Gastroesophageal sphincter (tissue), 4 donors: ENCODE results near the gene FAM76B. TPM values are rescaled to one million over a fixed set of nuclear protein-coding genes. Genes with fewer than 3 reads are reported as not detected.

Source experiments
- ATAC-seq: fragments of 150-250 bp; one replicate; pipeline ENCODE4 v1.9.1; 2016; ENCODE audit warnings: mild to moderate bottlenecking, moderate library complexity
- H3K27ac ChIP-seq, 4 donors: fragments of 200-600 bp; sonication (generic) in 3 of 4; 1 replicate in 3 of 4; 2 replicates in 1 of 4; pipeline ENCODE4 v1.5.1; 2016 to 2019
- H3K27me3 ChIP-seq: fragments of 200-600 bp; sonication (generic); one replicate; pipeline ENCODE4 v1.5.1; 2019
- H3K36me3 ChIP-seq, 2 donors: fragments of 200-600 bp; sonication (generic); one replicate each; pipeline ENCODE4 v1.5.1; 2019; ENCODE audit warnings: control low read depth in 1 of 2
- H3K4me1 ChIP-seq, 3 donors: fragments of 200-600 bp; sonication (generic); 1 replicate in 2 of 3; 2 replicates in 1 of 3; pipeline ENCODE4 v1.5.1; 2016 to 2019; ENCODE audit warnings: control low read depth in 2 of 3
- H3K4me3 ChIP-seq, 2 donors: fragments of 200-600 bp; sonication (generic); one replicate each; pipeline ENCODE4 v1.5.1; 2019; ENCODE audit warnings: mild to moderate bottlenecking in 1 of 2, moderate library complexity in 1 of 2
- H3K9me3 ChIP-seq, 3 donors: fragments of 200-600 bp; sonication (generic); one replicate each; pipeline ENCODE4 v1.5.1; 2017 to 2019; ENCODE audit warnings: control low read depth in 2 of 3
- EP300 ChIP-seq: sonication (generic); formaldehyde crosslinking; IDR thresholded peaks from one replicate; pipeline ENCODE4 v1.6.1; 2017; ENCODE audit warnings: antibody characterized with exemption, mild to moderate bottlenecking
- POLR2A ChIP-seq, 2 donors: fragments of 450-650 bp; IDR thresholded peaks; one replicate each; pipeline ENCODE4 v1.6.1; 2017; ENCODE audit warnings: antibody characterized with exemption in 2 of 2, mild to moderate bottlenecking in 2 of 2, moderate library complexity in 1 of 2
- POLR2AphosphoS5 ChIP-seq: sonication (generic); formaldehyde crosslinking; IDR thresholded peaks from one replicate; pipeline ENCODE4 v1.6.1; 2017; ENCODE audit warnings: antibody characterized with exemption
- WGBS, 2 donors: methylation state at CpG; one replicate each; pipeline ENCODE4 v1.1.5; 2018; ENCODE audit warnings: low coverage in 1 of 2; 5-methylcytosine and 5-hydroxymethylcytosine counted together
- total RNA-seq, 4 donors: library from RNA; depleted of rRNA; stranded (reverse); fragments of >200 nt; gene quantifications; one replicate each; pipeline ENCODE4 v1.1.0, GENCODE V29; 2016
- TF ChIP-seq, protein P1 (sequence below), 4 experiments: fragments of 200-600 bp in 2 of 4; fragments of 450-650 bp in 2 of 4; sonication (generic) in 1 of 4; IDR thresholded peaks; one replicate each; pipeline ENCODE4 v1.5.1; 2017 to 2019; ENCODE audit warnings: antibody characterized with exemption in 4 of 4, mild to moderate bottlenecking in 2 of 4, moderate library complexity in 2 of 4

FAM76B gene
- total RNA-seq, 4 donors from 2014 or later, result 21.0 to 41.7 (median 33.9) TPM

DNA sequence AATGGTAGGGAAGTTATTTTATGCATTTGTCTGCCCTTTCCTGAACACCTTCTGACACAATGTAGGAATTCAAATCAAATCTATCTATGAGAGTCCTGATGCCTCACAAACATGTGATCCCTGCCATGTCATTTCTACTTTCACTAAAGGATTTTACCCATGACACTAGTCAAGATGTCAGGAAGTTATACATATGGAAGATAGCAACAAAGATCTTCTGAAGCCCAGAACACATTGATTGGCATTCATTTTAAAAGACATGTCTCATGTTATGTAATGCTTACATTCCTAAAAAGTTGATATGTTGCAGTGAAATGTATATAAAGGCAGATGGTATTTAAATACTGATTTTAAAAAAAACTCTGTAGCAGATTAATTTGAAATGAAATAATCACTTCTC lies 61.5 kb downstream of the FAM76B start:
- H3K4me1 ChIP-seq, result peaks cover 0 to 11% (median 0%) of the 10 kb centered on the region in 3 donors
- TF ChIP-seq POLR2AphosphoS5 (no peak), EP300 (no peak), POLR2A (IDR thresholded peaks at IDR 0.05) (no peak)
- TF ChIP-seq, protein P1, sequence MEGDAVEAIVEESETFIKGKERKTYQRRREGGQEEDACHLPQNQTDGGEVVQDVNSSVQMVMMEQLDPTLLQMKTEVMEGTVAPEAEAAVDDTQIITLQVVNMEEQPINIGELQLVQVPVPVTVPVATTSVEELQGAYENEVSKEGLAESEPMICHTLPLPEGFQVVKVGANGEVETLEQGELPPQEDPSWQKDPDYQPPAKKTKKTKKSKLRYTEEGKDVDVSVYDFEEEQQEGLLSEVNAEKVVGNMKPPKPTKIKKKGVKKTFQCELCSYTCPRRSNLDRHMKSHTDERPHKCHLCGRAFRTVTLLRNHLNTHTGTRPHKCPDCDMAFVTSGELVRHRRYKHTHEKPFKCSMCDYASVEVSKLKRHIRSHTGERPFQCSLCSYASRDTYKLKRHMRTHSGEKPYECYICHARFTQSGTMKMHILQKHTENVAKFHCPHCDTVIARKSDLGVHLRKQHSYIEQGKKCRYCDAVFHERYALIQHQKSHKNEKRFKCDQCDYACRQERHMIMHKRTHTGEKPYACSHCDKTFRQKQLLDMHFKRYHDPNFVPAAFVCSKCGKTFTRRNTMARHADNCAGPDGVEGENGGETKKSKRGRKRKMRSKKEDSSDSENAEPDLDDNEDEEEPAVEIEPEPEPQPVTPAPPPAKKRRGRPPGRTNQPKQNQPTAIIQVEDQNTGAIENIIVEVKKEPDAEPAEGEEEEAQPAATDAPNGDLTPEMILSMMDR (IDR thresholded peaks at IDR 0.05), result no peak
- no peak for ATAC-seq
- H3K27ac ChIP-seq, result no peak overlapping the region
- no peaks in the 10 kb centered on the region for H3K27me3 ChIP-seq
- H3K4me3 ChIP-seq, result no peak overlapping the region
- no peaks in the 10 kb centered on the region for H3K36me3 ChIP-seq
- no peaks in the 10 kb centered on the region for H3K9me3 ChIP-seq

DNA sequence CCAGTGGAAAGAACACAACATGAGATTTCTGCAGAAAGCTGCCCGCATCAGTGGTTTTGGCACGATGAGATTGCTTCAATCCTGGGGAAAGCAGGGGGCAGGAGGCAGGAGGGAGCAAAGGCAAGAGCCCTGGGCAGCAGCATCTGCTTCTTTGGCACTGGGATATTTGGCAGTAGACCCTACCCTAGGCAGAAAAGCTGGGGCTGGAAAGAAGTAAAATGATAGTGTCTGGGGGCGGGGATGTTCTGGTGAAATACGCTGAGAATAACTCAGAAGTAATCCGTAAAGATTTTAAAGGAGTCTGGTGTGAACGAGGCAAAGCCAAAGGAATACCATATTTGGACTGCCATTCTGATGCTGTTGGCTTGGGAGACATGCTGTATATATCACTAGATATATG lies 62.0 kb downstream of the FAM76B start:
- no peaks in the 10 kb centered on the region for H3K9me3 ChIP-seq
- H3K27me3 ChIP-seq, result no peaks in the 10 kb centered on the region
- no peaks in the 10 kb centered on the region for H3K36me3 ChIP-seq
- no peak for ATAC-seq
- peaks cover 0 to 11% (median 0%) of the 10 kb centered on the region in 3 donors for H3K4me1 ChIP-seq
- peak overlapping the region in 2 of 4 donors; percentile 11 to 41 for H3K27ac ChIP-seq
- no peak overlapping the region for H3K4me3 ChIP-seq
- 44 to 49% methylated on average over 6 of the region's 6 CpGs for WGBS, 2 donors
- no peak for TF ChIP-seq POLR2AphosphoS5
- TF ChIP-seq, protein P1 (IDR thresholded peaks at IDR 0.05), result no peak
- TF ChIP-seq EP300, result no peak

- H3K27ac ChIP-seq, result peak overlapping the region in 1 of 4 donors; percentile 41
- TF ChIP-seq EP300, result no peak
- TF ChIP-seq, protein P1 (IDR thresholded peaks at IDR 0.05), result no peak
- no peak for TF ChIP-seq POLR2A (IDR thresholded peaks at IDR 0.05)
- no peak for TF ChIP-seq POLR2AphosphoS5
- no peak for ATAC-seq
- no peaks in the 10 kb centered on the region for H3K9me3 ChIP-seq
- peaks cover 0 to 11% (median 0%) of the 10 kb centered on the region in 3 donors for H3K4me1 ChIP-seq
- H3K36me3 ChIP-seq, result no peaks in the 10 kb centered on the region
- H3K27me3 ChIP-seq, result no peaks in the 10 kb centered on the region
- 58 to 69% methylated on average over 2 of the region's 2 CpGs for WGBS, 2 donors
- no peak overlapping the region for H3K4me3 ChIP-seq
Measured at GRCh38 chr11:95727111-95727510, 62.5 kb downstream of the FAM76B start.

GRCh38 chr11:95725196-95725595 lies 64.4 kb downstream of the FAM76B start:
- Histone ChIP-seq H3K4me1 (peaks cover 0 to 11% (median 0%) of the 10 kb centered on the region in 3 donors), H3K4me3 (no peak overlapping the region), H3K9me3 (no peaks in the 10 kb centered on the region), H3K36me3 (no peaks in the 10 kb centered on the region), H3K27ac (no peak overlapping the region), H3K27me3 (no peaks in the 10 kb centered on the region)
- WGBS, 2 donors, result 47 to 70% methylated on average over 1 of the region's 1 CpG
- TF ChIP-seq EP300 (no peak), POLR2A (IDR thresholded peaks at IDR 0.05) (no peak), POLR2AphosphoS5 (no peak)
- TF ChIP-seq, protein P1 (IDR thresholded peaks at IDR 0.05), result no peak
- no peak for ATAC-seq

DNA sequence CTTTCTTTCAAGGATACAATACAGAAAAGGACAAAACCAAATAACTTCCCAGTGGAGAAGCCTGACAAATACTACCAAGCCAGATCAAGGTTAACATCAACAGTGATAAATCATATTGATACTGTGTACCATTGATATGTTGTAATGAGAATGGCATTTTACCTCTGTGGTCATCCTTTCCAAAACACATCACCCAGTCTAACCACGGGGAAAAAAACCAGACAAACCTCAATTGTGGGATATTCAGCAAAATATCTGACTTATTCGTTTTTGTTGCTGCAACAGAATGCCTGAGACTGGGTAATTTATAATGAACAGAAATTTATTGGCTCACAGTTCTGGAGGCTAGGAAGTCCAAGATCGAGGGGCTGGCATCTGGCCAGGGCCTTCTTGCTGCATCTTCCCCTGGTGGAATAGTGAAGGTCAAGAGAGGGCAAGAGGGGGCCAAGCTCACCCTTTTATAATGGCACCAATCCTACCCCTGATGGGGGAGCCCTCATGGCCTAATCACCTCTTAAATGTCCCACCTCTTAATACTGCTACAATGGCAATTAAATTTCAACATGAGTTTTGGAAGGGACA lies 66.1 kb downstream of the FAM76B start:
- ATAC-seq, result no peak
- peaks cover 0 to 11% (median 0%) of the 10 kb centered on the region in 3 donors for H3K4me1 ChIP-seq
- WGBS, 2 donors, result 31 to 49% methylated on average over 2 to 3 of the region's 3 CpGs
- TF ChIP-seq, protein P1 (IDR thresholded peaks at IDR 0.05), result no peak
- TF ChIP-seq EP300 (no peak), POLR2A (IDR thresholded peaks at IDR 0.05) (no peak), POLR2AphosphoS5 (no peak)
- H3K36me3 ChIP-seq, result no peaks in the 10 kb centered on the region
- H3K9me3 ChIP-seq, result no peaks in the 10 kb centered on the region
- no peak overlapping the region for H3K4me3 ChIP-seq
- H3K27ac ChIP-seq, result no peak overlapping the region
- H3K27me3 ChIP-seq, result no peaks in the 10 kb centered on the region
